GM19452 (cell line): ENCODE results near the gene NDUFS5.
"Not testable (repeated sequence)": the region's sequence is repeated elsewhere in the genome, so short reads cannot be mapped to it uniquely, and the experiment has no call there.

Experiments used
- ATAC-seq: cut with Tn5 transposase; IDR thresholded peaks from one replicate; pipeline ENCODE4 v1.9.1; 2021; ENCODE audit not compliant: unreplicated experiment

NDUFS5 gene

DNA sequence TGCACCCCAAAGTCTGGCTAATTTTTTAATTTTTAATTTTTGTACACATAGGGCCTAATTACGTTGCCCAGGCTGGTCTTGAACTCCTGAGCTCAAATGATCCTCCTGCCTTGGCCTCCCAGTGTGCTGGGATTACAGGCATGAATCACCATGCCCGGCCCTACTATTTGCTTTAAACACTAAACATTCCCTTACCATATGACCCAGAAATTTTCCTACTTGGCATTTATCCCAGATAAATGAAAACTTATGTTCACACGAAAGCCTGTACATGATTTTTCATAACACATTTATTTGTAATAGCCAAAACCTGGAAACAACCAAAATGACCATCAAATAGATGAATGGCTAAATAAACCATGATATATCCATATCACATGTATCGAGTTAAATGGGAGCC is 35.8 kb downstream of the NDUFS5 start:
- no peak for ATAC-seq

DNA sequence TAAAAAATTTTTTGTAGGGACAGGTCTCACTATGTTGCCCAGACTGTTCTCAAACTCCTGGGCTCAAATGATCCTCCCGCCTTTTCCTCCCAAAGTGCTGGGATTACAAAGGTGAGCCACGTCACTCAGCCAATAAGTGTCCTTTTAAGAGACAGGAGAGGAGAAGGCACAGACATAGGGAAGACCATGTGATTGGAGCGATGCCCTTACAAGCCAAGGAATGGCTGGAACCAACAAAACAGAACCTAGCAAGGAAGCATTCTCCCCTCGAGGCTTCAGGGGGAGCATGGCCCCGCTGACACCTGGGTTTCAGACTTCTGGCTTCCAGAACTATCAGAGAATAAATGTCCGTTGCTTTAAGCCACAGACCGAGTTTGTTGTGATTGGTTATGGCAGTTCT is 37.0 kb downstream of the NDUFS5 start:
- no peak for ATAC-seq

DNA sequence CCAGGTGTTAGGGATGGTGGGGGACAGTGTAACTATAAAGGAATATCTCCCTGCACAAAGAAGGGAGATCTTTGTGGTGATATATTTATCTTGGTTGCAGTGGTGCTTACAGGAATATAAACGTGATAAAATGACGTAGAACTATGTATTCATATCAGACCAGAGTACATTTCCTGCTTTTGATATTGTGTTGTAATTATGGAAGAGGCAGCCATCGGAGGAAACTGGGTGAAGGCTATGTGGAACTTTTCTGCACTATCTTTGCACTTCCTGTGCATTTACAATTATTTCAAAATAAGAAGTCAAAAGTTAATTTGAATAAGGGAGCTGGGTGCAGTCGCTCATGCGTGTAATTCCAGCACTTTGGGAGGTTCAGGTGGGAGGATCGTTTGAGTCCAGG is 37.6 kb downstream of the NDUFS5 start:
- no peak for ATAC-seq

DNA sequence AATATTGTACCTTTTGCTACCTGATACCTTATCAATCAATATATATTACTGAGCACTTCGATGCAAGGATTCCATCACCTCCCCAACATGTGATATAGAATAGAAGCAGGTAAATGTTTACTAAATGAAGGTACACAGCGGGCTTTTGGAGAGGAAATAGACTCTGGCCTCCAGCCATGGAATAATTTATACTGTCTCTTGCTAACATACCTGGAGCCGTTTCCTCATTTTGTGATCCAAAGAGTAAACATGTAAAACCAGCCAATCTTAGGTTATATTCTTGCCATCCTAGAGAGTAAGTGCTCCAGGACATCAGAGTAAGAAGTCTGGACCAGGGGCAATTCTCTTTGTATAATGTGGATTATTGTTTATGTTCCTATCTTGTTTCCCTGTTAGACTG is 39.4 kb downstream of the NDUFS5 start:
- no peak for ATAC-seq

- not testable (repeated sequence) for ATAC-seq
Observed at GRCh38 chr1:39068227-39068626, 42.1 kb downstream of the NDUFS5 start.

DNA sequence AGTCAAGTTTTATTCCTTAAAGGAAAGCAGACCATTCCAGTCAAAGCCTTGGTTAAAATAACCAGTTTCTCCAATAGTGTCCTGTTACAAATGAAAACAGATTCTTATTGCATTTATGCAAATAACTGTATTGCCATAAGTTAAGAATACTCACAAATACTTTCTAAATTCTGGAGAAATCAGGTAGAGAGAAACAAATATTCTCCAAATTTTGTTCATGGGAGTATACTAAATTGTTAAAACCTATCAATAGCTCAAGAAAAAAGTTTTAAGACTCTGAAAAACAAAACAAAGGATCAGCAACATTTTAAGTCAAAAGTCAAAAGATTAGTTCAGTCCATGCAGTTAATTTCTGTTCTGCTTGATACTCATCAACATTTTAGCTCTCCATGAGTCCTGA is 45.4 kb downstream of the NDUFS5 start:
- not testable (repeated sequence) for ATAC-seq

DNA sequence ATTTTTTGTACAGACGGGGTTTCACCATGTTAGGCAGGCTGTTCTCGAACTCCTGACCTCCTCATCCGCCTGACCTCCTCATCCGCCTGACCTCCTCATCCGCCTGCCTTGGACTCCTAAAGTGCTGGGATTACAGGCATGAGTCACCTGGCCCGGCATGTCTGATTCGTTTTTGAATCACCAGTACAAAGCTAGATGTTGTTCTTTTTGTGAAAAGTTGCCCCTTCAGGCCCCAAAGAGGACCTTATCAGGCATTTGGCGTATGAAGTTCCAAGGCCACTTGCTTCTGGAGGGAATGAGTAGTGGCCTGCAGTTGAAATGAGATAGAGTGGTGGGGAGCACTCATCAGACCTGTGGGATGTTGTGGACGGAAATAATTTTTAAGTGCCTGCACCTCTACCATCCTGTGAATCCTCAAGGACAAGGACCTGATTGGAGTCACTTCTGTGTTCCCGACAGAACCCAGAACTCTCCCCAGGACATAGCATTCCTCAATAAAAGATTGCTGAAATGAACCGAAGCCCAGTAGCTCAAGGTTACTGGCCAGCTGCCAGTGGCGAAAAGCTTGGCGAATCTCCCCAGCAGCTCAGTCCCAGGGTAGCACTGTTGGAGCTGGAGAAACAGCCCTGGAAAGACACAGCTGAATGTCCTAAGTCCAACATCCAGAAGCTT is 50.1 kb downstream of the NDUFS5 start:
- ATAC-seq: no peak

DNA sequence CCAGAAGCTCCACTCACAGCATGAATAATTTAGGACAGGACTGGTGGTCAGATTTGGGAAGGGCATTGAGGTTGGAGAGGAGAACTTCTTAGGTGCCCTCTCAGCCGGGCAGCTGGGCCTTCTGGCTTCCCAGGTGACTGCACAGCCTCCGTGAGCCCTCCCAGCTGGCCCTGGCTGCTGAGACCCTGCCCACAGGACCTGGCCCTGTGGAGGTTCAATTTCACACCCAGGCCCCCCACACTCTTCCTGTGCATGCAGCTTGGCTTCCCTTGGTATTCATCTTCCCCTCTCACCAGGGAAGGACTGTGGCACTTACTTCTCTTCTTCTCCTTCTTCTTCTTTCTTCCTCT is 50.6 kb downstream of the NDUFS5 start:
- ATAC-seq: no peak

DNA sequence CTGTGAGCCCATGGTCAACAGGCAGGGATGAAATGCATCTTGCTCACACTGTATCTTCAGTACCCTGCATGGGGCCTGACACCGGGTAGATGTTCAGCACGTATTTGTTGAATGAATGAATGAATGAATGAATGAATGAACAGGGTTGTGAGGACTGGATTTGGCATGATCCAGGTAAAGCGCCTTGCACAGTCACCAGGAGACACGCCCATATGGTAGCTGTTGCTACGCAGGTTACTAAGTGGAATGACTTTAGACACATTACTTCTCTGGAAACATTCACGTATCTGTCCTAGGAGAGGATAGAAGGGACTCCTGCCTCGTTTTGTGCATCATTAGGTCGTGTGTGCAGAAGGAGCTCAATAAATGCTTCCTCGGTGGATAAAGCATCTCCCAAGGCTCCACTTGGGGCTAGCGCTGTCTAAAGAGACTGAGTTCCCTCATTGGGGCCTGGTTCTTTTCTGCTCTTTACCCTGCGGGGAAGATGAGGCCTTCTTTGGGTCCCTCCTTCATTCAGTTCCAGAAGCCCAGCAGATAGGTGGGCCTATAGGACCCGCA is 54.2 kb downstream of the NDUFS5 start:
- no peak for ATAC-seq

DNA sequence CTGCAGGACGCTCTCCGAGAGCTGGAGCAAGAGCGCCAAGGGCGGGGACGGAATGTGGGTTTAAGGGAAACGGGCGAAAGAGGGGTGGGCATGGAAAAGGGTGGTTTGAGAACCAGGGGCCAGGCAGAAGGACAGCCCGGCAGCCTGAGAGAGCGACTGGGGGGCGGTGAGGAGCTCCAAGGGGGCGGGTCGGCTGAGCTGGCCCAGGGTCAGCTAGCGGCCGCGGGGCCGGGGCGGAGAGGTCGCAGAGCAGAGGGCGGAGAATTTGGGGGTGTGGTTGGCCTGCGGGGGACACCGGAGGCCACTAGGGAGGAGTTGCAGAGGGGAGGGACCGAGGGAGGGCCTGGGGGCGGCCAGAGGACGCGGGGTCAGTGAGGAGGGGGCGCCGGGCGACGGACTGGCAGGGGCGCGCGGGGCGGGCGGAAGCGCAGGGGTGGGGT is 54.7 kb downstream of the NDUFS5 start:
- ATAC-seq: no peak

GRCh38 chr1:39081271-39082009 is 55.3 kb downstream of the NDUFS5 start:
- ATAC-seq: no peak

DNA sequence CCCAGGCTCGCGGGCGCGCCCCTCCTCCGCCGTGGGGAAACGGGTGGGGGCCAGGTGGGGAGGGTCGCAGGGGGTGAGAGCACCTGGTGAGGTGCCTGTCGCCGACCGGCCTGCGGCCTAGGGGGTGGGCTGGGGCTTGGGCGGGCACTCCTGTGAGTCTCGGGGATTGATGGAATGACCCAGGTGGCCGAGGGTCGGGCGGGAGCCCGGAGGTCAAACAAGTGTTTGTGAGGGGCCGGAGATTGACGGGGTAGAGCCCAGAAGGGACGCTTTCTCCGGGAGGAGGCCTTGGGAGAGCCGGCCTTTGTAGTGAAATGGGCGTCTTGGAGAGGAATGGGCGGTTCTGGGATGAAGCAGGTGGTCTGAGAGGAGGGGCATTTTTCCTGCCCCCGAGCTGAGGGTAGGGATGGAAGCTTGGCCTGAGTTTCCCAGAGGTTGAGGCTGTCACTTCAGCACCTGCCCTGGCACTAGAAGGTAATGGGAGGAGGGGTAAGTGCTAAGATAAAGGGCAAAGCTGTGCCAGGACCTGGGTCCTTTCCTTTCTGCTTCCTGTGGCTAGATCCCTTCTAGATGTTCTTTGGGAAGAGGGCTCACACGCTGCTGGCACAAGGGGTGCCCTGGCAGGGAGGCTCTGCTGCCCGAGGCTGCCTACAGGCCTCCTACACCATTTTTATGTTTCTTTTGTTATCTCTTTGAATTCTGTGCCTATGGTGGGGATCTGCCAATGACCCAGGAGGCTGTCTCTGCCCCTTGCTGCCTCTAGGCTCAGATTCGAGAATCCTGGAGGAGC is 56.1 kb downstream of the NDUFS5 start:
- ATAC-seq: no peak

- no peak for ATAC-seq
Observed at GRCh38 chr1:39082811-39083576, 56.8 kb downstream of the NDUFS5 start.

DNA sequence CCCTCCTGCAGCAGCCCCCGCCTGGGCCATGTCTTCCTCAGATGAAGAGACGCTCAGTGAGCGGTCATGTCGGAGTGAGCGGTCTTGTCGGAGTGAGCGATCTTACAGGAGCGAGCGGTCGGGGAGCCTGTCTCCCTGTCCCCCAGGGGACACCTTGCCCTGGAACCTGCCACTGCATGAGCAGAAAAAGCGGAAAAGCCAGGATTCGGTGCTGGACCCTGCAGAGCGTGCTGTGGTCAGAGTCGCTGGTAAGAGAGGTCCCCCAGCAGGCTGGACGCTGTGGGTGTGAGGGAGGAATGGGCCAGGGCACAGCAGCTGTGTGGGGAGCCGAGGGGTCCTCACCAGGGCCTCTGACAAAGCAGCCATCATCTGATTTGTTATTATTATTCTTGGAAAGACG is 58.0 kb downstream of the NDUFS5 start:
- ATAC-seq: no peak
